OCI-M2 (cell line): ENCODE data around the gene MGST2.

ENCODE experiments used
- DNase-seq: peaks from one replicate; lab custom pipeline; 2025; ENCODE audit not compliant: unreplicated experiment; lab: John Stamatoyannopoulos, UW

The MGST2 gene

GRCh38 chr4:139669335-139669734 lies 3.7 kb downstream of the MGST2 start:
- no peak for DNase-seq

GRCh38 chr4:139669890-139670289 lies 4.3 kb downstream of the MGST2 start:
- DNase-seq: no peak

- no peak for DNase-seq
Measured at GRCh38 chr4:139670775-139671174, 5.2 kb downstream of the MGST2 start.

- DNase-seq: no peak
Measured at GRCh38 chr4:139672215-139672614, 6.6 kb downstream of the MGST2 start.

GRCh38 chr4:139672732-139673131 lies 7.1 kb downstream of the MGST2 start:
- no peak for DNase-seq

- DNase-seq: no peak
Measured at GRCh38 chr4:139674875-139675550, 9.4 kb downstream of the MGST2 start.

GRCh38 chr4:139675651-139676050 lies 10.0 kb downstream of the MGST2 start:
- DNase-seq: no peak

GRCh38 chr4:139676365-139676764 lies 10.7 kb downstream of the MGST2 start:
- no peak for DNase-seq

GRCh38 chr4:139676913-139677585 lies 11.4 kb downstream of the MGST2 start:
- DNase-seq: no peak

- no peak for DNase-seq
Measured at GRCh38 chr4:139682309-139682708, 16.7 kb downstream of the MGST2 start.

- no peak for DNase-seq
Measured at GRCh38 chr4:139682741-139683151, 17.1 kb downstream of the MGST2 start.

GRCh38 chr4:139684351-139684750 lies 18.7 kb downstream of the MGST2 start:
- DNase-seq: no peak

- DNase-seq: peak; percentile 58
Measured at GRCh38 chr4:139685180-139685579, 19.6 kb downstream of the MGST2 start.

GRCh38 chr4:139686130-139686529 lies 20.5 kb downstream of the MGST2 start:
- DNase-seq: peak; percentile 21

- no peak for DNase-seq
Measured at GRCh38 chr4:139686988-139687387, 21.4 kb downstream of the MGST2 start.

GRCh38 chr4:139689093-139689722 lies 23.6 kb downstream of the MGST2 start:
- DNase-seq: no peak

- no peak for DNase-seq
Measured at GRCh38 chr4:139690419-139690818, 24.8 kb downstream of the MGST2 start.

GRCh38 chr4:139692309-139693012 lies 26.8 kb downstream of the MGST2 start:
- DNase-seq: peak; percentile 14

GRCh38 chr4:139694522-139695107 lies 29.0 kb downstream of the MGST2 start:
- DNase-seq: no peak

GRCh38 chr4:139696491-139696890 lies 30.9 kb downstream of the MGST2 start:
- DNase-seq: no peak
